HepG2 (cell line): ENCODE data around the gene TMC2. TPM values are rescaled to one million over a fixed set of nuclear protein-coding genes. Genes with fewer than 3 reads are reported as not detected.

Experiments
- DPF2 ChIP-seq: sonication (generic); formaldehyde crosslinking; IDR thresholded peaks from 2 replicates; pipeline ENCODE4 v1.4.0; 2020; ENCODE audit warnings: mild to moderate bottlenecking, low read depth, missing genetic modification reagents, borderline replicate concordance
- FOXK1 ChIP-seq: sonication (generic); formaldehyde crosslinking; IDR thresholded peaks from 2 replicates; pipeline ENCODE4 v1.4.0; 2020; ENCODE audit warnings: low read depth, missing genetic modification reagents, borderline replicate concordance
- HES4 ChIP-seq: sonication (generic); formaldehyde crosslinking; IDR thresholded peaks from 2 replicates; pipeline ENCODE4 v1.9.0; 2021; ENCODE audit warnings: mild to moderate bottlenecking, missing genetic modification reagents, borderline replicate concordance
- KLF15 ChIP-seq: sonication (generic); formaldehyde crosslinking; IDR thresholded peaks from 2 replicates; pipeline ENCODE4 v1.8.1; 2023; ENCODE audit warnings: borderline replicate concordance, mild to moderate bottlenecking, inconsistent platforms, missing genetic modification reagents, mixed read lengths
- MAFG ChIP-seq: sonication (generic); formaldehyde crosslinking; IDR thresholded peaks from 2 replicates; pipeline ENCODE4 v1.5.1; 2020; ENCODE audit warnings: mild to moderate bottlenecking, missing genetic modification reagents
- PAX8 ChIP-seq: sonication (generic); formaldehyde crosslinking; IDR thresholded peaks from 2 replicates; pipeline ENCODE4 v1.8.0; 2022; ENCODE audit warnings: mild to moderate bottlenecking, missing genetic modification reagents, borderline replicate concordance
- POLR2AphosphoS2 ChIP-seq: IDR thresholded peaks from 2 replicates; pipeline ENCODE4 v1.6.1; 2011; ENCODE audit warnings: low read depth, low read length, improper control_type of control experiment
- PRMT3 ChIP-seq: sonication (generic); formaldehyde crosslinking; IDR thresholded peaks from 2 replicates; pipeline ENCODE4 v1.8.1; 2022; ENCODE audit warnings: low read depth, mild to moderate bottlenecking, moderate library complexity, missing genetic modification reagents, borderline replicate concordance
- REXO4 ChIP-seq: sonication (generic); formaldehyde crosslinking; IDR thresholded peaks from 2 replicates; pipeline ENCODE4 v1.8.0; 2022; ENCODE audit warnings: missing genetic modification reagents, mild to moderate bottlenecking, borderline replicate concordance
- XBP1 ChIP-seq: sonication (generic); formaldehyde crosslinking; IDR thresholded peaks from 2 replicates; pipeline ENCODE4 v1.5.0; 2020; ENCODE audit warnings: missing genetic modification reagents
- polyA plus RNA-seq, 8 experiments: library from polyadenylated mRNA; depleted of rRNA in 3 of 8; stranded (reverse) in 7 of 8; unstranded in 1 of 8; fragments of >200 nt; fragmentation: Illumina TruSeq in 4 of 8; extraction: Trizol in 4 of 8; gene quantifications; 2 replicates each; pipeline versions ENCODE4 v1.2.1 to v1.2.3, GENCODE V29; 2011 to 2016; ENCODE audit warnings: low read depth in 4 of 8, missing spikeins in 1 of 8, mixed read lengths in 1 of 8; ENCODE audit not compliant: insufficient read depth in 1 of 8
- total RNA-seq, 5 experiments: library from RNA; depleted of rRNA; stranded (reverse); fragments of >200 nt; fragmentation: Illumina TruSeq; extraction: Trizol; gene quantifications; 2 replicates each; pipeline ENCODE4 v1.2.3, GENCODE V29; 2016; ENCODE audit warnings: low read depth in 1 of 5
- TF ChIP-seq, protein P1 (sequence below): sonication (generic); formaldehyde crosslinking; IDR thresholded peaks from 2 replicates; pipeline ENCODE4 v1.5.1; 2020; ENCODE audit warnings: mild to moderate bottlenecking, missing genetic modification reagents, moderate library complexity
- TF ChIP-seq, protein P2 (sequence below): sonication (generic); formaldehyde crosslinking; IDR thresholded peaks from 2 replicates; pipeline ENCODE4 v1.8.1; 2022; ENCODE audit warnings: low read depth, mild to moderate bottlenecking, missing genetic modification reagents
- TF ChIP-seq, protein P3 (sequence below): sonication (generic); formaldehyde crosslinking; IDR thresholded peaks from 2 replicates; pipeline ENCODE4 v1.5.1; 2020; ENCODE audit warnings: missing genetic modification reagents, mild to moderate bottlenecking, borderline replicate concordance
- TF ChIP-seq, protein P4 (sequence below): sonication (generic); formaldehyde crosslinking; conservative IDR thresholded peaks from 2 replicates; pipeline ENCODE4 v1.4.0; 2020; ENCODE audit warnings: missing genetic modification reagents

TMC2 gene
- total and polyA plus RNA-seq, 2 of the 13 experiments (the other 11 are each of a cell fraction or from before 2014, with no cell fraction given) = not detected

DNA sequence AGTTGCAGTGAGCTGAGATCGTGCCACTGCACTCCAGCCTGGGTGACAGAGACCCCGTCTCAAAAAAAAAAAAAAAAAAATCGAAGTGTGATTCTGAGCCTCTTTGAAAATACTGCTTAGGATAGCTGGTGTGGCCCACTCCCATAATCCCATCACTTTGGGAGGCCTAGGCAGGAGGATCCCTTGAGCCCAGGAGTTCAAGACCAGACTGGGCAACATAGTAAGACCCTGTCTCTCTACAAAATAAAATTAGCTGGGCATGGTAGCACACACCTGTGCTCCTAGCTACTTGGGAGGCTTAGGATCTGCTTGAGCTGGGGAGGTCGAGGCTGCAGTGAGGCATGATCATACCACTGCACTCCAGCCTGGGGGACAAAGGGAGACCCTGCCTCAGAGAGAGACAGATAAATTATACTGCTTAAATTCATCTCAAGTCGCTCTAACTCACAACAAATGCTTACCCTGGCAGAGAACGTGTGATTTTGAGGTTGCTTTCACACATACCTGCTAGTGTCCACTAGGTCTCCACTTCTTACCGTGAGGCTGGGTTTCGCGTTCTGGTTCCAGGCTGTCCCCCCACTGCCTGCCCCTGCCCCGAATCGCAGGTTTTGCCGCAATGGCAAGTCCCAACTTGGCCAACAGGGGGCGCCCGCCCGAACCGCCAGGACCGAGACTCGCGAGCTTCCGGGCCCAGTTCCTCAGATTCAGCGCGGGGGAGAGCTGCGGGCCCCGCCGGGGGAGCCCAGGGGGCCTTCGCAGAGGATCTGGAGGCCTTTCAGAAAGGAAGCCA, 12.3 kb upstream of the TMC2 start (continued):
- TF ChIP-seq, protein P1, sequence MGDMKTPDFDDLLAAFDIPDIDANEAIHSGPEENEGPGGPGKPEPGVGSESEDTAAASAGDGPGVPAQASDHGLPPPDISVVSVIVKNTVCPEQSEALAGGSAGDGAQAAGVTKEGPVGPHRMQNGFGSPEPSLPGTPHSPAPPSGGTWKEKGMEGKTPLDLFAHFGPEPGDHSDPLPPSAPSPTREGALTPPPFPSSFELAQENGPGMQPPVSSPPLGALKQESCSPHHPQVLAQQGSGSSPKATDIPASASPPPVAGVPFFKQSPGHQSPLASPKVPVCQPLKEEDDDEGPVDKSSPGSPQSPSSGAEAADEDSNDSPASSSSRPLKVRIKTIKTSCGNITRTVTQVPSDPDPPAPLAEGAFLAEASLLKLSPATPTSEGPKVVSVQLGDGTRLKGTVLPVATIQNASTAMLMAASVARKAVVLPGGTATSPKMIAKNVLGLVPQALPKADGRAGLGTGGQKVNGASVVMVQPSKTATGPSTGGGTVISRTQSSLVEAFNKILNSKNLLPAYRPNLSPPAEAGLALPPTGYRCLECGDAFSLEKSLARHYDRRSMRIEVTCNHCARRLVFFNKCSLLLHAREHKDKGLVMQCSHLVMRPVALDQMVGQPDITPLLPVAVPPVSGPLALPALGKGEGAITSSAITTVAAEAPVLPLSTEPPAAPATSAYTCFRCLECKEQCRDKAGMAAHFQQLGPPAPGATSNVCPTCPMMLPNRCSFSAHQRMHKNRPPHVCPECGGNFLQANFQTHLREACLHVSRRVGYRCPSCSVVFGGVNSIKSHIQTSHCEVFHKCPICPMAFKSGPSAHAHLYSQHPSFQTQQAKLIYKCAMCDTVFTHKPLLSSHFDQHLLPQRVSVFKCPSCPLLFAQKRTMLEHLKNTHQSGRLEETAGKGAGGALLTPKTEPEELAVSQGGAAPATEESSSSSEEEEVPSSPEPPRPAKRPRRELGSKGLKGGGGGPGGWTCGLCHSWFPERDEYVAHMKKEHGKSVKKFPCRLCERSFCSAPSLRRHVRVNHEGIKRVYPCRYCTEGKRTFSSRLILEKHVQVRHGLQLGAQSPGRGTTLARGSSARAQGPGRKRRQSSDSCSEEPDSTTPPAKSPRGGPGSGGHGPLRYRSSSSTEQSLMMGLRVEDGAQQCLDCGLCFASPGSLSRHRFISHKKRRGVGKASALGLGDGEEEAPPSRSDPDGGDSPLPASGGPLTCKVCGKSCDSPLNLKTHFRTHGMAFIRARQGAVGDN (CRISPR knock-in tag) = peak; percentile 65; the same call in 1 of the 2 replicates
- TF ChIP-seq FOXK1 (0 out of 2 replicates have a peak, but pooled peaks have one; percentile 57), PRMT3 (peak; percentile 37; the same call in 1 of the 2 replicates), REXO4 (CRISPR knock-in tag) (no peak), POLR2AphosphoS2 (no peak), PAX8 (CRISPR knock-in tag) (peak; percentile 80; the same call in 1 of the 2 replicates), DPF2 (CRISPR knock-in tag) (no peak), HES4 (peak; percentile 55; the same call in 1 of the 2 replicates), MAFG (0 out of 2 replicates have a peak, but pooled peaks have one; percentile 36), KLF15 (no peak), XBP1 (CRISPR knock-in tag) (no peak)
- TF ChIP-seq, protein P2, sequence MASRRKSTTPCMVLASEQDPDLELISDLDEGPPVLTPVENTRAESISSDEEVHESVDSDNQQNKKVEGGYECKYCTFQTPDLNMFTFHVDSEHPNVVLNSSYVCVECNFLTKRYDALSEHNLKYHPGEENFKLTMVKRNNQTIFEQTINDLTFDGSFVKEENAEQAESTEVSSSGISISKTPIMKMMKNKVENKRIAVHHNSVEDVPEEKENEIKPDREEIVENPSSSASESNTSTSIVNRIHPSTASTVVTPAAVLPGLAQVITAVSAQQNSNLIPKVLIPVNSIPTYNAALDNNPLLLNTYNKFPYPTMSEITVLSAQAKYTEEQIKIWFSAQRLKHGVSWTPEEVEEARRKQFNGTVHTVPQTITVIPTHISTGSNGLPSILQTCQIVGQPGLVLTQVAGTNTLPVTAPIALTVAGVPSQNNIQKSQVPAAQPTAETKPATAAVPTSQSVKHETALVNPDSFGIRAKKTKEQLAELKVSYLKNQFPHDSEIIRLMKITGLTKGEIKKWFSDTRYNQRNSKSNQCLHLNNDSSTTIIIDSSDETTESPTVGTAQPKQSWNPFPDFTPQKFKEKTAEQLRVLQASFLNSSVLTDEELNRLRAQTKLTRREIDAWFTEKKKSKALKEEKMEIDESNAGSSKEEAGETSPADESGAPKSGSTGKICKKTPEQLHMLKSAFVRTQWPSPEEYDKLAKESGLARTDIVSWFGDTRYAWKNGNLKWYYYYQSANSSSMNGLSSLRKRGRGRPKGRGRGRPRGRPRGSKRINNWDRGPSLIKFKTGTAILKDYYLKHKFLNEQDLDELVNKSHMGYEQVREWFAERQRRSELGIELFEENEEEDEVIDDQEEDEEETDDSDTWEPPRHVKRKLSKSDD = no peak
- TF ChIP-seq, protein P3, sequence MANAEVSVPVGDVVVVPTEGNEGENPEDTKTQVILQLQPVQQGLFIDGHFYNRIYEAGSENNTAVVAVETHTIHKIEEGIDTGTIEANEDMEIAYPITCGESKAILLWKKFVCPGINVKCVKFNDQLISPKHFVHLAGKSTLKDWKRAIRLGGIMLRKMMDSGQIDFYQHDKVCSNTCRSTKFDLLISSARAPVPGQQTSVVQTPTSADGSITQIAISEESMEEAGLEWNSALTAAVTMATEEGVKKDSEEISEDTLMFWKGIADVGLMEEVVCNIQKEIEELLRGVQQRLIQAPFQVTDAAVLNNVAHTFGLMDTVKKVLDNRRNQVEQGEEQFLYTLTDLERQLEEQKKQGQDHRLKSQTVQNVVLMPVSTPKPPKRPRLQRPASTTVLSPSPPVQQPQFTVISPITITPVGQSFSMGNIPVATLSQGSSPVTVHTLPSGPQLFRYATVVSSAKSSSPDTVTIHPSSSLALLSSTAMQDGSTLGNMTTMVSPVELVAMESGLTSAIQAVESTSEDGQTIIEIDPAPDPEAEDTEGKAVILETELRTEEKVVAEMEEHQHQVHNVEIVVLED (CRISPR knock-in tag) = peak; percentile 54; the same call in 1 of the 2 replicates
- TF ChIP-seq, protein P4, sequence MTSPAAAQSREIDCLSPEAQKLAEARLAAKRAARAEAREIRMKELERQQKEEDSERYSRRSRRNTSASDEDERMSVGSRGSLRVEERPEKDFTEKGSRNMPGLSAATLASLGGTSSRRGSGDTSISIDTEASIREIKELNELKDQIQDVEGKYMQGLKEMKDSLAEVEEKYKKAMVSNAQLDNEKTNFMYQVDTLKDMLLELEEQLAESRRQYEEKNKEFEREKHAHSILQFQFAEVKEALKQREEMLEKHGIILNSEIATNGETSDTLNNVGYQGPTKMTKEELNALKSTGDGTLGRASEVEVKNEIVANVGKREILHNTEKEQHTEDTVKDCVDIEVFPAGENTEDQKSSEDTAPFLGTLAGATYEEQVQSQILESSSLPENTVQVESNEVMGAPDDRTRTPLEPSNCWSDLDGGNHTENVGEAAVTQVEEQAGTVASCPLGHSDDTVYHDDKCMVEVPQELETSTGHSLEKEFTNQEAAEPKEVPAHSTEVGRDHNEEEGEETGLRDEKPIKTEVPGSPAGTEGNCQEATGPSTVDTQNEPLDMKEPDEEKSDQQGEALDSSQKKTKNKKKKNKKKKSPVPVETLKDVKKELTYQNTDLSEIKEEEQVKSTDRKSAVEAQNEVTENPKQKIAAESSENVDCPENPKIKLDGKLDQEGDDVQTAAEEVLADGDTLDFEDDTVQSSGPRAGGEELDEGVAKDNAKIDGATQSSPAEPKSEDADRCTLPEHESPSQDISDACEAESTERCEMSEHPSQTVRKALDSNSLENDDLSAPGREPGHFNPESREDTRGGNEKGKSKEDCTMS = no peak
